ENCODE data around the gene CDCA3. TPM values are rescaled to one million over a fixed set of nuclear protein-coding genes. Genes with fewer than 3 reads are reported as not detected.

The CDCA3 gene
- total RNA-seq, 2 experiments from 2014 or later = 96.5 to 101 TPM

DNA sequence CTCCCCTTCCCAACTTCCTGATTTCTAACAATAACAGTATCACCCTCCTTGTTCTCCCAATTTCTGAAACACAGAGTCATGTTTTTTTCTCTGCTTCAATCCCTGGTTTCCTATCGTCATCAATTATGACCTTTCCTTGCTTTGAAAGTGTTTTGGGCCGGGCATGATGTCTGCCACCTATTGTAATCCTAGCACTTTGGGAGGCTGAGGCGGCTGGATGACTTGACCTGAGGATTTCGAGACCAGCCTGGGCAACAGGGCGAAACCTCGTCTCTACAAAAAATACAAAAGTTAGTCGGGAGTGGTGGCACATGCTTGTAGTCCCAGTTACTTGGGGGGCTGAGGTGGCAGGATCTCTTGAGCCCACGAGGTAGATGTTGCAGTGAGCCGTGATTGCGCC, 42.0 kb downstream of the CDCA3 start:
- Mint-ChIP-seq H3K27ac (no peak overlapping the region), H3K4me3 (no peak overlapping the region), H3K36me3 (ENCODE audit: low read depth) (peaks cover 39% of the 10 kb centered on the region), H3K27me3 (no peaks in the 10 kb centered on the region), H3K9me3 (no peaks in the 10 kb centered on the region), H3K4me1 (peaks cover 13% of the 10 kb centered on the region)
- DNase-seq = no peak
- POLR2A ChIA-PET = interaction anchor here (1.2 to 1.3 kb wide), 2 partner anchors 17 to 56 kb away, joined by 3 to 5 read pairs; partner anchors contain the start of gene MLF2
- CTCF ChIA-PET = interaction anchor here (0.6 to 1.6 kb wide), 3 partner anchors 16 to 82 kb away, joined by 3 to 4 read pairs (median 3); no protein-coding TSS in a partner anchor

DNA sequence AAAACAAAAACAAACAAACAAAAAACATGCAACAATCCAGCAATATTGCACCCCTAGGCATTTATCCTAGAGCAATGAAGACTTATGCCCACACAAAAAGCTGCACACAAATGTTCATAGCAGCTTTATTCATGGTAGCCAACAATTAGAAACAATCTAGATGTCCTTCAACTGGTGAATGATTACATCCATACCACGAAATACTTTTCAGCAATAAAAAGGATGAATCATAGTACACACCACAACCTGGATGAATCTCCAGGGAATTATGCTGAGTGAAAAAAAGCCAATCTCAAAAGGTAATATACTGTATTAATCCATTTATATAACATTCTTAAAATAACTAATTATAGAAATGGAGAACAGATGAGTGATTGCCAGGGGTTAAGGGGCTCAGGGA, 43.9 kb downstream of the CDCA3 start:
- H3K9me3 Mint-ChIP-seq = no peaks in the 10 kb centered on the region
- ChIA-PET POLR2A (interaction anchor here (0.8 to 1.7 kb wide), 2 partner anchors 15 to 16 kb away, joined by 3 to 6 read pairs; partner anchors contain the start of gene GPR162), CTCF (interaction anchor here (0.6 to 1.6 kb wide), 2 partner anchors 54 to 184 kb away, joined by 3 to 5 read pairs; partner anchors contain the start of gene MLF2)
- no peak overlapping the region for H3K27ac Mint-ChIP-seq
- DNase-seq = no peak
- peaks cover 45% of the 10 kb centered on the region for H3K36me3 Mint-ChIP-seq (ENCODE audit: low read depth)
- peaks cover 13% of the 10 kb centered on the region for H3K4me1 Mint-ChIP-seq
- H3K4me3 Mint-ChIP-seq = no peak overlapping the region
- H3K27me3 Mint-ChIP-seq = no peaks in the 10 kb centered on the region

DNA sequence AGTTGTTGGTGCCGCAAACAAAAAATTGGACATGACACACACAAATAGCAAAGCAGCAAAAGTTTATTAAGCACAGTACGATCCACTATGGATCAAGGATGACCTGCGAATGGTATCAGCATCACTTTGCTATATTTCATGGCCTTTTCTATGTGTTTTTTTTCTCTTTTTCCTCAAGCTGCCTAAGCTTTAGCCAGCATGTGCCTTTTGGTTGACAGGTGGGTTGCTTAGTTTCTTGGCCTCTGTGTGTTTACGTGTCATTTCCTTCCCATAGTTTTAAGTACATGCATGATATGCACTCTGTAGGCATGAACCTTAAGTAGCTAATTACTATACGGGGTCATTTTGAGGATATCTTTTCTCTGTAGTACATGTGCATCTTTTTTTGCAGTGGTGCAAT, 51.9 kb downstream of the CDCA3 start:
- ChIA-PET CTCF (no interaction called here), POLR2A (interaction anchor here (1.3 kb wide), 1 partner anchor 10 kb away, joined by 3 read pairs; the partner anchor contains the start of gene CD4)
- no peaks in the 10 kb centered on the region for H3K9me3 Mint-ChIP-seq
- H3K4me3 Mint-ChIP-seq = no peak overlapping the region
- DNase-seq = no peak
- peaks cover 35% of the 10 kb centered on the region for H3K4me1 Mint-ChIP-seq
- no peak overlapping the region for H3K27ac Mint-ChIP-seq
- H3K36me3 Mint-ChIP-seq (ENCODE audit: low read depth) = peaks cover 73% of the 10 kb centered on the region
- no peaks in the 10 kb centered on the region for H3K27me3 Mint-ChIP-seq

Other genes with a start within 250 kb of the CDCA3 start
- 100 to 1,000 TPM; 223 to 234 TPM for gene CHD4, start 243.9 kb downstream of the CDCA3 start, total RNA-seq
- gene LPAR5, start 215.3 kb downstream of the CDCA3 start, total RNA-seq = 1 to 10 TPM; 7.8 to 8.0 TPM
- gene ACRBP, start 203.9 kb downstream of the CDCA3 start, total RNA-seq = 1 to 10 TPM; 1.8 TPM
- 10 to 100 TPM; 32.2 to 33.8 TPM for gene ING4, start 188.2 kb downstream of the CDCA3 start, total RNA-seq
- 10 to 100 TPM; 69.5 to 78.1 TPM for gene ZNF384, start 161.9 kb downstream of the CDCA3 start, total RNA-seq
- not detected for gene PIANP, start 150.5 kb downstream of the CDCA3 start, total RNA-seq
- 10 to 100 TPM; 28.4 to 29.0 TPM for gene COPS7A, start 127.2 kb downstream of the CDCA3 start, total RNA-seq
- gene MLF2, start 98.1 kb downstream of the CDCA3 start, total RNA-seq = 100 to 1,000 TPM; 101 to 108 TPM
- 10 to 100 TPM; 47.0 to 49.6 TPM for gene PTMS, start 84.9 kb downstream of the CDCA3 start, total RNA-seq
- gene LAG3, start 78.8 kb downstream of the CDCA3 start, total RNA-seq = 10 to 100 TPM; 91.9 TPM
- gene CD4, start 61.8 kb downstream of the CDCA3 start, total RNA-seq = 100 to 1,000 TPM; 324 to 327 TPM
- gene GPR162, start 29.5 kb downstream of the CDCA3 start, total RNA-seq = not detected
- gene P3H3, start 22.9 kb downstream of the CDCA3 start, total RNA-seq = under 1 TPM; 0.18 to 0.68 TPM
- not detected for gene GNB3, start 10.4 kb downstream of the CDCA3 start, total RNA-seq
- gene USP5, start 864 bp upstream of the CDCA3 start, total RNA-seq = 100 to 1,000 TPM in 1 of 2 experiments, 10 to 100 TPM in 1; 91.4 to 109 TPM
- 1,000 to 10,000 TPM; 1,228 to 1,253 TPM for gene TPI1, start 16.2 kb upstream of the CDCA3 start, total RNA-seq
- gene SPSB2, start 22.0 kb upstream of the CDCA3 start, total RNA-seq = 10 to 100 TPM; 11.1 to 11.2 TPM
- gene LRRC23, start 53.5 kb upstream of the CDCA3 start, total RNA-seq = 1 to 10 TPM; 5.7 to 6.1 TPM
- 100 to 1,000 TPM; 206 to 207 TPM for gene ENO2, start 63.3 kb upstream of the CDCA3 start, total RNA-seq
- 10 to 100 TPM; 33.9 to 34.6 TPM for gene ATN1, start 76.7 kb upstream of the CDCA3 start, total RNA-seq
- gene RNU7-1, start 92.5 kb upstream of the CDCA3 start, total RNA-seq = not detected
- 100 to 1,000 TPM; 141 TPM for gene C12orf57, start 92.7 kb upstream of the CDCA3 start, total RNA-seq
- gene PTPN6, start 100.1 kb upstream of the CDCA3 start, total RNA-seq = 100 to 1,000 TPM; 295 to 299 TPM
- gene PHB2, start 119.4 kb upstream of the CDCA3 start, total RNA-seq = 100 to 1,000 TPM; 194 to 196 TPM
- gene EMG1, start 119.6 kb upstream of the CDCA3 start, total RNA-seq = 10 to 100 TPM; 39.4 to 50.2 TPM
- 10 to 100 TPM; 34.6 to 37.0 TPM for gene LPCAT3, start 167.2 kb upstream of the CDCA3 start, total RNA-seq
- 1 to 10 TPM; 1.7 TPM for gene C1S, start 209.4 kb upstream of the CDCA3 start, total RNA-seq
- 1 to 10 TPM; 2.7 to 3.8 TPM for gene C1R, start 241.2 kb upstream of the CDCA3 start, total RNA-seq